Measurements from ENCODE around the gene STK17A.
A peak's percentile ranks its signal among the peaks of the same experiment; 100 is the strongest.

The STK17A gene

DNA sequence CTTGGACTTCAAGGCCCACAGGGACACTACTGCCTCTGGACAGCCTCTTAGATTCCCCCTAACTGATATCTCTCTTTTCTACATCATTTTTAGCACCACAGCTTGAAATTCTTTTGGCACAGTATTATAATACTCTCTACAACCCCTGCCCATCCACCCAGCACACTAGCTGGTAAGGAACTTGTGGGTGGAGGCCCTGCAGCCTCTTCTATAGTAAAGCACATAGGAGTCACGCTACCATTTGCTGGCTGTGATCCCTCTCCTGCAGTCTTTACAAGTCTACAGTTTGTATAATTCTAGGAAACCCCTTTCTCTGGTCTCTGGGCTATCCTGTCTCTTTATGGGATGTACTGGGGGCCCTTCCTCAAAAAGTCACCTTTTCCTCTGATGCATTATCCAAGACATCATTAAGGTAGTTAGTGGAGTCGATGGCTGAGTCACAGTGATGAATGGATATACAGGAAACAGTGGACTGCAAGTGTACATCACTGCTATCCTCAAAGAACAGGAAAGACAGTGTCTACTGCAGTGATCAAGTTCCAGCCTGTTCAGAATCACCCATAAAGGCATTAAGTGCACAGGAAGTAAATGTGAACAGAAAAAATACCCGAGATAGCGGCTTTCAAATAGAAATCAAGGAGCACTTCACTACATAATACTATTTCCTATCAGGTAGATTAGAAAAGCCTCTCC, 54.4 kb downstream of the STK17A start:
- DNase-seq = peak; percentile 35

GRCh38 chr7:43639858-43640491, 57.1 kb downstream of the STK17A start:
- peak; percentile 81 for DNase-seq

DNA sequence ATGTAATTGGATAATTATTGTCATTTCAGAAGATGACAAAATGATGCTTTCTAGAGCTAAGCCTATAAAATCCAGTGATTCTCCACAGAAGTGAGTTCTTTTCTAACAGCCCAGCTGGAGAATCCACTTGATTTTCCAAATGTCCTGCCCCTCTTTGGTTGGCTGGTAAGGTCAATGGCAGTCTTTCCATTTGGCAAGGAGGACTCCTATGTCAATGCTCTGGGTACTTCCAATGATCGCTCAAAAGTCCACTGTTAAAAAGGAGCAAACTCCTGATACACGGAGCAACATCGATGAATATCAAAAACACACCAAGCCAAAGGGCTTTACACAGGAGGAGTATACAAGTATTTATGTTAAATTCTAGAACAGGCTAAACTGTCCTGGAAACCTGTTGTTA, 57.8 kb downstream of the STK17A start:
- DNase-seq = no peak

DNA sequence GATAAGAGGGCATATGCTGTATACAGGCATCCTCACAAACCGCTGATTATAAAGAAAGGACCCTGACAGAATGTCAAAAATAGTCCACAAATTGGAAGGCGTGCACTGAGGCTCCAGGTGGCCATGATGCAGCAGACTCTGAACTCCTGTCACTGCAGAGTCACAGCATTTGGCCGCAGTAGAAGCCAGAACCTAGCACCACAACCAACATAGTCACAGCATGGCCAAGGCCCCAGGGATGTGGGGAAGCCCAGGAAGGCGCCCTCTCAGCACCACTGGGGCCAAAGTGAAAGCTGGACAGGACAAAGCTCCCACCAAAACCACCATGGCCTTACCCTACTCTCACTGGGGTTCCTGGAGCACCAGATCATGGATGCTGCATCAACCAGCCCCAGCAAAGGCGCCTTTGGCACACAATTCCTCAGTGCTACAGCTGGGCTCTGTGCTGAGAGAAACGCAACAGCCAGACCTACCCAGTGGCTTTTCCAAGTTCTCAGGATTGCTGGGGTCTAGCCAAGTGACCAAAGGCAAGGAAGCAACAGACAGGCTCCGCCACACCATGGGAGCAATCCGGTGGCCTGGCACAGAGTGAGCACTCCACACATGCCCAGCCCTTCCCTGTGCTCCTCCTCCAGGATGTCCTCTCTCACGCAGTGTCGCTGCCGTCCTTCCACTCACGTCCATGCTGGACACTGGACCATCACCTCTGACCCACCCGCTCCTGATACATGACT, 60.2 kb downstream of the STK17A start:
- no peak for DNase-seq

DNA sequence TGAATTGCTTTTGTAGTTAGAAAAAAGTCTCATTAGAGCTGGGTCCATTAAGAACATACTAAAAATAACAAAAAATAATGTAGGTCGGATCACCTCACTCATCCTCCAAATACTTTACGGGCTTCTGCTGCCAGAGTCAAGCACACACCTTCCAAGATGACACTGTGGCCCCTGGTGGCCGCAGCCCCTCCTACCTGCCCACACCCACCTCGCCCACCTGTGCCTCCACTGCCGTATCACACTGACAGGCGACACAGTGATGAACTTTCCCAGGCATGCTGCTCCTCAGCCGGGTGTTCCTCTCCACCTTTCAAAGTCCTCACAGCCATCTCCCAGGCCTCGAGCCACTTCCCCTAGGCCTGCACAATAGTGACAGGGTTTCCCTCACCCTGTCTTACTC, 60.9 kb downstream of the STK17A start:
- no peak for DNase-seq

DNA sequence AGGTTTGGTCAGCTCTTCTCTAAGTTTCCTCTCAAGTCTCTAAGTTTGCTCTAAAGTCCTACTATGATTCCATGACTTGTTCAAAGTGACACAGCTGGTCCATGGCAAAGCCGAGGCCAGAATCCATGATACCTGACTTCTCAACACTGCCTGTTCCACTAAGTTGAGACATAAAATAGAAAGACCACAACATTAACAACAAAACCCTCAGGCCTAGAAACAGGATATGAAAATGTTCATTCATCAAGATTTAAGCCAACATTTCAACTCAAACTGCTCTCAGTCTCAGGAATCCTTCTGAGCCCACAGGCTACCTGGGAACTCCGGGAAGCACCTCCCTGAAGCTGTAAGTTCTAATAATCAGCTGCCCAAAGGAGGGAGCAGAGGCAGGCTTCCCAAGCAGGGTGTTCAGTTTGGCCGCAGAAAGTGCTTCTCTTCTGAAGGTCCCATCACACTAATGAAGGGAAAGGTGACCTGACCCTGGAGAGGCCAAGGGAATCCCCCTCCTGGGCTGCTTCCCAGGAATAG, 62.9 kb downstream of the STK17A start:
- DNase-seq = no peak

- DNase-seq = peak; percentile 40
Measured at GRCh38 chr7:43646603-43647338, 63.9 kb downstream of the STK17A start.

DNA sequence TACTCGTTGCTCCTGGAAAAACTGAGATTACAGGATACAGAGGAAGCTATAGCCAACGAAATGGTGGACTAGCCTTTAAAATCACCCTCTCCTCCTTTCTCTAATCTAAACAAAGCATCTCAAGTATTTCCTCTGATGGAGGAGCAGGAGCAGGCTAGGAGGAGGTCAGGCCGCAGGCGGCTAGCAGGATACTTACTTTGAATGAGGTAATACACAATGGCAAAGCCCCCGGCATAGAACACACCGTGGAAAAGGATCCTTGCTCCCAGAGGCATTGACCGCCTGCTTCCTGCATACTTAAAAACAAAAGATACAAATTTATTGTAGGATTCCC, 64.4 kb downstream of the STK17A start:
- DNase-seq = peak; percentile 86

GRCh38 chr7:43647673-43648472, 65.0 kb downstream of the STK17A start:
- peak; percentile 100 for DNase-seq

GRCh38 chr7:43648473-43649406, 65.8 kb downstream of the STK17A start:
- peak; percentile 73 for DNase-seq

GRCh38 chr7:43649755-43650274, 66.9 kb downstream of the STK17A start:
- DNase-seq = no peak

GRCh38 chr7:43650457-43651052, 67.6 kb downstream of the STK17A start:
- peak; percentile 81 for DNase-seq

DNA sequence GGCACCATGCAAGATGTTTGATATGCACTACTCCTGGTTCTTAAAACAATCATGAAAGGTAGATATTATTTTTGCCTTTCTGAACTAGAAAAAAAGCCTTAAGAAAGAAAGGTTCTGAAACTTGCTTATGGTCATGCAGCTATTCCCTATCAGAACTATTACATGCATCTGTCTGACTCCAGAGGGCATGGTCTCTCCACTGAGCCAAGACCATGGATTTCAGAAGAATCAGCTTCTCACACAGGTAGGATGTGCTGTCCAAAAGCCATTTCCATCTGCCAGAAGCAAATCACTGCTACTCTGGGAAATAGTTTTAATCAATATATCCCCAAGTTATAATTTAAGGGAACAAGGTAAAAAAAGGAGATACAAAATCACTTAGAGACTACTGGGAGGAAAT, 69.5 kb downstream of the STK17A start:
- no peak for DNase-seq

DNA sequence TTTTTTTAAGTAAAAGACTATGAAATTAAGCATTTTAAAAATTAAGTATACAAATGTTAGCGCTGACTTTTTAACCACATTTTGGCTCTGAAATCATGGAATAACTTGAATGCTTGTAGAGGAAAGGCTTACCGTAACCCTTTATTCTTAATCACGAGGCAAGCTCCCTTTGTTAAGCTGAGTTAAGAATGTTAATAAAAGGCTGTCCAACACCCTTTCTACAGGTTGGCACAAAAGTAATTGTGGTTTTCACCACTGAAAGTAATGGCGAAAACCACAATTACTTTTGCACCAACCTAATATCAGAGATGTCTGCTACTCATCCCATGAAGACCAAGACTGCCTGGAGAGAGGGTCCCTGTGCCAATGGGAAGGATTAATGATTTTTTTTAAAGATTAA, 70.6 kb downstream of the STK17A start:
- DNase-seq = no peak

DNA sequence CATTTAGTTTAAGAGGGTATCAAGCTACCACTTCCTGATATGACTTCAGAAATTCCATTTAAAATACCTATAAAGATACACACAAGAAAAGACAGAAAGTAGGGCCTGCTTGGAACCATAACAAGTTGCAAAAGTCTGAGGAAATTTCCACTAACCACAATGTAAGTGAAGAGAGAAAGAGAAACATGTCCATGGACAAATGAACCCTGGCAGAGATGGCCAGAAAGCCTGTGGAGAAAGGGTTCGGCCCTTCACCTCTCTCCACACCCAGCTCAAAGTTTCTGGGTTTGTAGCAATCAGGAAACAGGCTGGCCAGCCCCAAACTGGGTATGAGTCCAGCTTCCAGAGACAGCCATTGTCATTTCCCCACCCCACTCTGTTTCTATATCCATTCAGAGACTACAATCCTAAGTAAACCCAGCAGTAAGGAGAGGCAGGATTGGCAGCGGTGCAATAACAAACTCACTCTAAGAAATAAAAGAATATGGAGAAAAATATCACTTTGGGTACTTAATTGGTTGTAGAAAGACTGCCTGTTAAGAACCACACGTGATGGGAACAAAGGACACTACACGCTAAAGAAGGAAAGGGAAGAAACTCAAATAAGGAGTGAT, 71.1 kb downstream of the STK17A start:
- DNase-seq = no peak

DNA sequence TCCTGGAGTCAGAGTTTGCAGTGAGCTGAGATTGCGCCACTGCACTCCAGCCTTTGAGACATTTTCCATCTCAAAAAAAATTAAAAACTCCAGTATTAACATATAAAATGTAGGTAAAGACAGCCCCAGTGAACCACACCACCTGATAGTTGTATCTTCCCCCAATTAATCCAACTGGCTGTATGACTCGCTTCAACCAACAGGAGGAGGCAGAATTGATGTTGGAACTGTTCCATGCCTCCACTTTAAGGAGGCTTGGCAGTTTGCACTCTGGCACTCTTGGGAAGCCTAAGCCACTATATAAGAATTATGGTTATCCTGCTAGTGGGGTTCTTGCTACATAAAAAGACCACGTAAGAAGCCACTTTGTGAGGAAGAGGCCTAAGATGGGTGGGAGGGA, 72.7 kb downstream of the STK17A start:
- no peak for DNase-seq

DNA sequence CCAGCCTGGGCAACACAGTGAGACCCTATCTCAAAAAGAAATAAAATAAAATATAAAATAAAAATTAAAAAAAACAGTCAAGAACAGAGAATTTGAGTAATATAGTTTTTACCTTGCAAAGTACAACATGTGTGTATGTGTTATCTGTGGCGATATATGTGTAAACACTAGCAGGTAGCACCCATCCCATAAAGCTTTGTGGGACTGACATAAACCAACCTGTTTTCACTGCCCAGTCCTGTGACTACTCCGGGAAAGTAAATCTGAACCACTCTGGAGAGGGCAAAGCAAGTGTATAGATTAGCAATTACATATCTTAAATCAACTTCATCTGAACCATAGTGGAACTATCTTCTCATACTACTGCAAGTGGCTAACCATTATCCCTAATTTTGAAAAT, 74.1 kb downstream of the STK17A start:
- DNase-seq = no peak

- peak; percentile 92 for DNase-seq
Measured at GRCh38 chr7:43658718-43659548, 76.0 kb downstream of the STK17A start.

- no peak for DNase-seq
Measured at GRCh38 chr7:43659549-43659896, 76.6 kb downstream of the STK17A start.
